ENCODE results near the gene ZNF148.

The ZNF148 gene

GRCh38 chr3:125186261-125186787 is 188.8 kb downstream of the ZNF148 start:
- DNase-seq: no peak

- DNase-seq: no peak
These were observed 189.3 kb downstream of the ZNF148 start for GRCh38 chr3:125185805-125186204.

GRCh38 chr3:125179884-125180240 is 195.3 kb downstream of the ZNF148 start:
- no peak for DNase-seq

DNA sequence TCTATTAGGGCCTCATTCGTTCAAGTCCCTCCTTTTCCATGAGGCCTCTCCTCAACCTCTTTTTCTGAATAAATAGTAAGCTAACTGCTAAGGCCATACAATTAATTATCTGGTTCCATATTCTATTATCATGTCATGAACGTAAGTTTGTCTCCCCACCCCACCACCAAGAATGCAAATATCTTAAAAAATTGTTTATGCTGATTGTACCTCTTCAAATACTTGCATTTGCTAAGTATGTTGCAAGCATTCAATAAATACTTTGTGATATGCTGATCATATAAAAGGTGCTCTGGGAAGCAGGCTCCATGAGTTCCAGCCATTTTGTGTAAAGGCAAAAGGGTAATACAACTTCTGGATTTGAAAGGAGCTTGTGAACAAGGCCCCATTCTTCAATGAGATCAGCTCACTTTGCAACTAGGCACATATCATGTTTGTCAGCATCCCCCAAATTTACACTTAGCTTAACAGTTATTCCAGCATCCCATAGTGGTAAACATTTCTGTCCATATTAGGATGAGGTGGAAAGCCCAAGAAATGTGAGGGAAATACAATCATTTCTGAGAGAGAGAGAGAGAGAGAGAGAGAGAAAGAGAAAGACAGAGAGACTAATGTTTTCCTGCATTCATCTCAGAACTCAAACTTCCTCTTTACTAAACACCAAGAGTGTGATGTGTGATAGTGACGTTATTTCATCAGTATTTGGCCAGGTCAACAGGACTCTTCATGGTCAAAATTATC is 195.8 kb downstream of the ZNF148 start:
- no peak for DNase-seq

DNA sequence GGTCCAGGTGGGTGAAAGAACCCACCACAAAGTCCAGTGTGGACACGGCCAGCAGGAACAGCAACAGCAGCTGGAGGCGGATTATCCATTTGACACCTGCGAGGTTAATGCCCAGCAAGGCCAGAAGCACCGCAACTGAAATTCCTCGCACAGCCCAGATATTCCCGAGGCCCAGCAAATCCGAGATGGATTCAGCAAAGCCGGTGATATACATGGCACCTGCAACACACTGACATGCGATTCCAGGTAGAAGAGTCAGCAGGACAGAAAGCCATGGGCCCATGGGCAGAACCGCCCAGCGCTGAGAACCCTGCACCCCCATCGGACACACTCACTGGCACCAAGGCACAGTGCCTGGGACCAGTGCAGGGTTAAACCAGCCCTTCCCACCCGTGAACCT is 197.4 kb downstream of the ZNF148 start:
- no peak for DNase-seq
